ENCODE results near the gene TNFAIP8.

TNFAIP8 gene

DNA sequence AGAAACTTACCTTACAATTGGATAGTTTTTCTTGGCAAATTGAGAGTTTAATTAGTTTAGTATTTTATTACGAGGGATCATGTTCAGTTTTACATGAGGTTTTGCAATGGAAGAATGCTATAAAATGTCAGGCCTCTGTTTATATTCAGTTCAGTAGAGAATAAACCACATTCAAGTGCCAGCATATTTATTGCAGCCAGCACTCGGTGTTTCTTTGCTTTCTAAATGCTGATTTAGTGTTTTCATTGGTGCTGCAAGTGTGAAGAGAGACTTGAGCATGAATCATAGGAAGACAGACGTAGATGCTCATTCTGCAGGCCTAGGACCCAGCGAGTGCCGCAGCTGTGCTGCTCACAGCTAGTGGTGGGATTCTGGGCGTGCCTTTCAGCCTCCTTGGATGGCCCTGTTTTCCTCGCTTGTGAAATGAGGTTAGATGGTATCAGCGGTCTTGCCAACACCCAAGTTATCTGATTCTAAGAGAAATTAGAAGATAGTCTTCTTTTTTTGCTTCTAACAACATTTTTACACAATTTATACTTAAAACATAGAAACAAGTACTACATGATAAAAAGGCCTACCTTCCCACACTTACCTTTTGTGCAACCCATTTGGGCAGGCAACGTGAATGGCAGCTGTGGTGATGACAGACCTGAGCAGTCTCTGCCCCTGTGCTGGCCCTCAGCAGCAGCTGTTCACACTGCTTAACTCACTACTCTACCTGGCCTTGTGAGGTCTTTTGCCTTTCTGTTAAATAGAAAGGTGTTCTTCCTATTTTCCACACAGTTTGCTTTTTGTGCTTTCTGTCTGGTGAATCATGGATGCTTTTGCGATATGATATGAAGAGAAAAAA lies 26.8 kb upstream of the TNFAIP8 start:
- no peak for DNase-seq (ENCODE audit: low read depth in 2 of 2)

DNA sequence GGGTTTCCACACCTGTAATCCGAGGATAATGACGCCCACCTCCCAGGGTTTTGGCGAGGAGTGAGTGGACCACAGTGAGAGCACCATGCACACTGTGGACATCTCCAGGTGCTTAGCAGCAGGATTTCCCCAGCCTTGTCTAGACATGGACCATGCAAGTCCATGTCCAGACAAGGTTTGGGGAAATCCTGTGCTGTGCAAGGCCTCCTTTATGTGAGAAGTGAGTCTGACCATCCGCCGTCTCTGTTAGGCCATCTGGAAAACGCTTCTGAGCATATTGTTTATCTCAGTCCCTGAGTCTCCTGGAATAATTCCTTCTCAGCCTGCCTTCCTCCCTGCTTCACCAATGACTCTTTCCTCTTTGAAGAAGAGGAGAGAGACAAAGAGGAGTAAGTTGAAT lies 26.2 kb upstream of the TNFAIP8 start:
- DNase-seq (ENCODE audit: low read depth in 2 of 2) = no peak

DNA sequence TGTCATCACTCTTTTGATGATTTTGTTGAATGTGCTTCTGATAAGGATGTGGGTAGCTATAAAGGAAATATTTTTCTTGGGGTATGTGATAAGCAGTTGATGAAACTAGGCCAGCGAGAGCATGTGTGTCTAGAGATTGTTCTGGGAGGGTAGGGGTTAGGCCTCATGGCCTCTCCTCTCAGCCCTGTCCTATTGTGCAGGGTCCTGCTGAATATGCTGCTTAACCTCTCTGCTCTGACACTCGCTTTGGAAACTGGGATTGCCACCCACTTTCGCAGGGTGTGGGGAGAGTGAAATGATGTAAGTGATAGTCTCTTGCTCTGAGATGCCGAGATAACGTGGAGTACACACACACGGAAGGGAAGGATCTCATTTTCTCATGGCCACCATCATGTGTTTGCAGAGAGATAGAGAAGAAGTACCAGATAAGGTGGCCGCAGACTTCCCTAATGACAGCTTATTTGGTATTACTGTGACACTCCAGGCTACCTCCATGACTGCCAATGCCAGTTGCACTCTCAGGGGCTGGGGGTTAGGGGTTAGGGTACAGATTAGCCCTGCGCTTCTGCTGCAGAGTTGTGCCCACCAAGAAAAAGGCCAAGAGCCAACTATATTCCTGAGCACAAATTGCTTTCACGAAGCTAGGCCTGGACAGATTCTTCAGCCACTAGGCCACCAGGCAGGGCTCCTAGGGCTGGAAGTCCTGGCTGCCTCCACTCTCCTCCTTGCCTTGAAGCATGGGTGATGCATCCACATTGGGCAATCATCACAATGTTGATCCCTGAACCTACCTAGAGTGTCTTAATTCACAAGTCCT lies 25.2 kb upstream of the TNFAIP8 start:
- DNase-seq (ENCODE audit: low read depth in 2 of 2) = no peak

DNA sequence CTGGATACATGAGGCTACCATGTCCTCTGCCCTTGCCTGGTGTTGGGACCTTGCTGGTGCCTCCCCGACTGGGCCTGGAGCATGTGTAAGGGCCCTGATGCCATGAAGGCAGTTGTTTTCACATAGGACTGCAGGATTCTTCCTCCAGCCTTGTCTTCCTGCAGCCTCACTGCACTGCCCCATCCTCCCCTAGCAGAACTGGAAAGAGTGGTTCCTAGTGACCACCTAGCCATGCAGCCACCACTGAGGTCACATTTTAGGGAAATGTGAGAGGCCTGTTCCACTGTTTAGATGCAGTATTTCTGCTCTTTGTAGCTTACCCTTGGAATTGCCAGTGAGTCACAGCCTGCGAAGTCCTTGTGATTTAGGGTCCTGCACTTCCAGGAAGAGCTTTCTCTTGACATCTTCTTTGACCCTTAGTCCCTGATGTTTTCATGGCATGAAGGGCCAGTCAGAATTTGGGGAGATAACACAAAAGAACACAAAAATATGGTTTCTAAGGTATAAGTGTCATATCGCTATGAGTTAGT lies 24.2 kb upstream of the TNFAIP8 start:
- DNase-seq (ENCODE audit: low read depth in 2 of 2) = no peak

DNA sequence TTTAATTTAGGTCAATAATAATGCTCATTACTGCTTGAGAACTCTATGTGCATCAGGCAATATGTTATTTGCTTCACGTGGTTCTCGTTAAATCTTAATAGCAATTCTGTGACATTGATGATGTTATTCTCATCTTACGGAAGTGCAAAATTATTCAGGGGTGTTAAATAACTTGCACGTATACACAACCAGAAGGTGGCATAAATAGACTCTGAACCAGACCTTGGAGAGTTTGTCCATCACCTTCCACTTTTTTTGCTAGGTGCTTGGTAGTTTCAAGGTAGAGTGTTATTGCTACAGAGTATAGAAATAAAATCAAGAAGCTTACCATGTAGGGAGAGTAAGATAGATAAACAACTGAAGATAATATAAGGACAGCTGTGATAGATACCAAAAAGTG lies 23.6 kb upstream of the TNFAIP8 start:
- no peak for DNase-seq (ENCODE audit: low read depth in 2 of 2)

DNA sequence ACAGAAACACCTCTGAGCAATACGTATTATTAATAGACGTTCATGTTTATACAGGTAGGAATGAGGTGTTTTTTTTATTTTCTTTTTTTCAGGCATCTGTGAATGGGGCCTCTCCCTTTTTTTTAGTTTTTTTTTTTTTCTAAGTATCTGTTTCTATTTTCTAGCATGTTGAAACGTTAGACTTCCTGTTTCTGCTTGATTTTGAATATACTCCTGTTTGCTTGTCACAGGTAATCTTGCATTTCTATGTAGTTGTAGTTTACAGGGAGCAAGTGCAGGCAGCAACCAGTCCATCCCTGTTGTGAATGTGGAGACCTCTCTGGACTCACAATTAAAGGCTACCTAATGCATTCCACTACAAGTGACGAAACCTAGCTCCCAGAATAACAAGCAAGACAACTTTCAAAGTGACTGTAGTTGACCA lies 22.8 kb upstream of the TNFAIP8 start:
- no peak for DNase-seq (ENCODE audit: low read depth in 2 of 2)

DNA sequence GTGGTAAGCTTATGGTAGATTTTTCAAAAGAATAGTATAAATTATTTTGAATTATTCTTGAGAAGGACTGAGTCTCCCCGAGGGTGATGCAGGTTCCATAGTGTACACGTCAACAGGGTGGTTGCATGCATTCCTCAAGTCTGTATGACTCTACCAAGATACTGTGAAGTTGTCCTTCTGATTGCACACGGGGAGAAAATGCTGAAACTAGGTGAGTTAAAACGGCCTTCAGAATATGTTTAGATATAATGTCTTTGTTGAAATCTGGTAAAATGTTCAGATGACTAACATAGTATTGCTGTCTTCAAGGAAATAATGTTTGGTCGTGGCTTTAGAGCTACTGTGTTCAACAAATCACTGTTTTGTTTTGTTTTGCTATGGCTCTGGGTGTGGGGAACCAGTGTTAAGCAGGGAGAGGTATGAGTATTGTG lies 22.4 kb upstream of the TNFAIP8 start:
- DNase-seq (ENCODE audit: low read depth in 2 of 2) = no peak

DNA sequence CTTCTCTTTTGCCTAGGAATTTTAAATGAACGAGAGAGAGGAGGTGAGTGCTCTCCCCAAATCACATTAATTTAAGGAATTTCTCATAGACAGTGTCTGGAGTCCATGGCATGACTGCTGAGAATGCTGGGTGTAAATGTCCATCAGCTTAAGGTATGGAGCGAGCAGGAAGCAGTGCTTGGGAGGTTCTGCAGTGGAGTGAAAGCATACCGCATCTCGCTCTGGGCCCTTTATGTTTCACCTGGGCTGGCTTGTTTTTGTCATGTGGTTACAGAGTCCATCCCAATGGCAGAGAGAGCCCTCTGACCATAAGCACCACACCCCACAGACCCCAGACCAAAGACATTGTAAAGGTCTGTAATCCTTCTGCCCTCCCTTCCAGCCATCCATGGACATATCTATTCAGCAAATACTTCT lies 20.6 kb upstream of the TNFAIP8 start:
- no peak for DNase-seq (ENCODE audit: low read depth in 2 of 2)

DNA sequence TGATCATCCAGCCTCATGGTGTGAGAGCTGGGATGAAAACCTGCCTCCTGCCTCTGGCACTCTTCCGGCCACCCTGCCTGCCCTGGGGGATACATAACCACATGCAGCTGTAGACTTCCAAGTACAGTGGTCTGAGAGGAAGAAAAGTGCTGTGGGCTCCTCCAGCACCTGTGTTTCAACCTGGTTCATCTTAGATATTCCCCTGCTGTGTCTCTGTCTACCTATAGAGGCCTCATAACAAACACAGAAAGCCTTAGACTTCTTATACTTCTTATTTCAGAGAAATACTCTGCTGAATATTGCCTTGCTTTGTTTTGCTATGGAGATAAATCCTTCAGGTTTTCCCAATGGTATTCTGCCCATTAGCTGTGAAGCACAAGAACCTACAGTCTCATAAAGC lies 19.6 kb upstream of the TNFAIP8 start:
- no peak for DNase-seq (ENCODE audit: low read depth in 2 of 2)

DNA sequence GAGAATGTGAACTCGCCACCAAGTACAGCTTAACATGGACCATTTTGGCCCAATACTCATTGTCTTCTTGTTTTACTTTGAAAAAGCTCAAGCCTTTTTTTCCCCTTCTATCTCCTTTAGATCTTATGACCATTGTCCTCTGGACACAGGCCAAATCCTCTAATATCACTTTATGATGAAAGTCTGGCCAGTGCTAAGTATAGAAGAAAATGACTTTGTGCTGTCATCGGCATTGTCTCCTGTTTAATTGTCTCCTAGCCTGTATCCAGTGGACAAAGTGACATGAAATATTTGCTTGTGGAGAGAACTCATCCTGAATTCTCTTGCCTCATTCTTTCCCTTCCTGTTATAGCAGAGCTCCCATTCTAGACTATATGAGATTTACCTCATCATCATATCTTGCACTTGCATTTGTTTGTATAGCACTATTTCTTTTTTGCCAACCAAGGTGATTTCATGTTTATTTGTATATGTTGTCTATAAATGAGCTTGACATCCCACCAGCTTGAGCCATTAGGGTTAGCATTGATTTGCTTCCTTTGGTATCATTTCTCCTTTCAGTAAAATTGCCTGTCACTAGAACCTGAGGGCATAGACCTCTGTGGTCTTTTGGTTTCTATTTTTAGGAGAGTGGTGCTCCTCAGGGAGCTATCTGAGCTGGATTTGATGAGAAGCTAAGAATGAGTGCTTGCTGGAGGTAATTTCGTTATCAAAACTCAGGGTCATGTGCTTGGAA lies 18.8 kb upstream of the TNFAIP8 start:
- no peak for DNase-seq (ENCODE audit: low read depth in 2 of 2)

DNA sequence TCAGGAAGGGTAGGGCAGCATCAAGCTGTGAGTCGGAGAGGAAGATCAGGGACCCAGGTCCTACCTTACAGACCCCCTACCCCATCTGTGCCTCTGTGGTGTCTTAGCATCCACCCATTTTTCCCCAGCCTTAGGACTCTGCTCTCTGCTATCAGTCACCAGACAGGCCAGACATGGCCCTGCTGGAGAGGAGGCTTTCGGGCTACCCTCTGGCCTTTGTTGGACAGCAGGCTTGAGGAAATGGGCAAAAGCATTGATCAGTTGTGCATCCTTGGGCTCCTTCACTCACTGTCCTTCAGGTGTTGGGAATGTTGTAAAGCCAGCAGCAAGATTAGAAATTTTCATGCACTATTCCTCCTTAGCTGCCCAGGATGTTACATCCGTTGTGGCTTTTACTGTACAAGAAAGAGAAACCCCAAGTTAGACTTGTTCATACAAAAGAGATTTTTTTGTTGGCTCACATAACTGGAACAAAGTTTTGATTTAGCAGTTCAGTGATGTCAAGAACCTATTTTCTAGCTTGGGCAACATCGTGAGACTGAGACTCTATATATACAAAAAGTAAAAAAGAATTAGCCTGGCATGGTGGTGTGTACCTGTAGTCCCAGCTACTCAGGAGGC lies 17.4 kb upstream of the TNFAIP8 start:
- DNase-seq (ENCODE audit: low read depth in 2 of 2) = no peak

DNA sequence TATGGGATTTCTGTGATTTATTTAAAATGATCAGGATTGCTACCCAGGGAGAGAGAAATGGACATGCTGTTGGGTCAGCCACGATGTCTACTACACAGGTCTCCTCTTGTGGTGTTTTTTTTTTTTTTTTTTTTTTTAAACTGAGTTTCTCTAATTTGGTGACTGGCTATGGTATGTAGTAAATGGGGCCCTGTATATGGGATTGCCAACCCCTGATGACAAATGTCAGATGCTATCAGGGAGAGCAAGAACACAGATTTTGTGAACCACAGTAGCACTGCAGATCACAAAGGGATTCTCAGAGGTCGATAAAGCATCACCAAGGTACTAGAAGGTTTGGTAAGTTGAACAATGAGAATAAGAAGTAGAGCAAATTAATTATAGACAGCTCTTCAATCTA lies 16.5 kb upstream of the TNFAIP8 start:
- no peak for DNase-seq (ENCODE audit: low read depth in 2 of 2)

DNA sequence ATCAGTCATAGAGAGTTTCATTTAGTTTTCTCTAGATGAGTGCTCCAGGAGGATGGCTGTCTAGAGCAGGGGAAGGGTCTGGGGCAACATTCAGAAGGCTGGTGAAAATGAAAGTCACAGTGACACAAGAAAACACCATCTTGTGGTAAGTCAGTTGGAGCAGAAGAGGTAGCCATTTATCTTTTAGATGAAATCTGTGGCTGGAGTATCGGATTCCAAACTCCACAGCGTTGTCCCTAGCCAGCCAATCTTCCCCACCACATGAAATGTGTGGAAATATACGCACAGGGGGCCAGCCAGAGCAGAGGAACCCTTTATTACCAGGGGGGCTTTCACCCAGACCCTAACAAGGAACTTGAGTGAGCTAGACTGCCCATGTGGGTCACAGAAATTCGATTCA lies 15.9 kb upstream of the TNFAIP8 start:
- DNase-seq (ENCODE audit: low read depth in 2 of 2) = no peak

DNA sequence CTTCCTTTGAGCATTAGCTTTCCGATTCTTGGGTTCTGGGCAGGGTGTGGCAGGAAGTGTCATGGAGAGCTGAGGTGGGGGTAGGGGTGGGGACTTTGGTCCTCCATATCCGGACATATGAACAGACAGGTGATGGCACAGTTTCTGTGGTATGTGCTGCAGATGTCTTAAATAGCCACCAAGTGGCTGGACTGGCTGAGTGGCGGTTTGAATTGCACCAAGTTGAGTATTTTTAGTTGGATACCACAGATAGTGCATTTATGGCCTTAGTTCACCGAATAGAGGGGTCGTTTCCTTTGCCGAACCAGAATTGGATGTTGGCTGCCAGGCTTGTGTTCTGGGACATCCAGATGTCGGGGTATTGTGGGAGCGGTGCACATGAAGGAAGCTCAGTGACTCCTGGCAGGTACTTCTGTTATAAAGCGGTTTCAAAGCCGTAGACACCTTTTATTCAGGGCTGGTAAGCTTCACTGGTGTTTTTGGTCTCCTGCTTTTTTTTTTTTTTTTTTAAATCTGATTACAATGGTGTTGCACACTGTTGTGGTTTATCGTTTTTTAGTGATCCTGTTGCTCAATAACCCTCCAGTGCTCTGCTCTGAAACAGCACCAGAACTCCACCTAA lies 15.1 kb upstream of the TNFAIP8 start:
- no peak for DNase-seq (ENCODE audit: low read depth in 2 of 2)

DNA sequence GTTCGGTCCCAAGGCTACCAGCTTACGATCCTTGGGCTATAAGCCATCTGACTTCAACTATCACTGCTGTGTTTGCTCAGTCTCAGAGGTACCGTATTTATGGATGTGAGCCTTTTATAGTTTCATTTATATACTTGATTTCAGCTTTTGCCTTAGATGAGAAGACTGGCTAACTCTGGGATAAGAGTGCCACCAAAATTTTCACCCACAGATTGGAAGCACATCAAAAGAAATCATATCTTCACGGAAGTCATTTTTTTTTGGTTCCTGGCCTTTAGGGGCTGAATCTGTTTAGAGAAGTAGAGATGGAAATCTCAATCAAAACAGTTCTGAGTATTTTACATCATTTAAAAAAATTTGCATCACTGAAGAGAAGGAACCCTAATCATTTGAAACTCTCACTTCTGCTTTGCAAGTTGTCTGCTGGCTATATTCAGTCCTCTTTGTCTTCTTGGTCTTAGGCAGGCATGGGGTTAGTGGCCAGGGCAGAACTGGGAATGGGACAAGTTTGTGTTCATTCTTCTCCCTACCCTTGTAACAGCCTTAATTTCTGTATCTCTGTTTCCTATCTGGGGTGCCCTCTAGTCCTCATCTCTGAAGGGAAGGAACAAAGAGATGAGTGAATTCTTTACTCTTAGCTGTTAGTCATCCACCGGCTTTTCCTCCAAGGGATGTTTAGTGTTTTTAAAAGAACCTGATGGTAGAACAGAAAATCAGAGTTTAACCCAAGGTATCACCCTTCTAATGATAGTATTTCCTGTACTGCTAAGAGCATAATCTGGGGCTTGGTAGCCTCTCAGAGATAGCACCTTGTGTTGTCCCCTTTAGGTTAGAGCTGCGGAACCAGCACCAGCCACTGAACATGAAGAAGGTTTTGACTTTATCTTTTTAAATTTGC lies 14.1 kb upstream of the TNFAIP8 start:
- DNase-seq (ENCODE audit: low read depth in 2 of 2) = no peak

DNA sequence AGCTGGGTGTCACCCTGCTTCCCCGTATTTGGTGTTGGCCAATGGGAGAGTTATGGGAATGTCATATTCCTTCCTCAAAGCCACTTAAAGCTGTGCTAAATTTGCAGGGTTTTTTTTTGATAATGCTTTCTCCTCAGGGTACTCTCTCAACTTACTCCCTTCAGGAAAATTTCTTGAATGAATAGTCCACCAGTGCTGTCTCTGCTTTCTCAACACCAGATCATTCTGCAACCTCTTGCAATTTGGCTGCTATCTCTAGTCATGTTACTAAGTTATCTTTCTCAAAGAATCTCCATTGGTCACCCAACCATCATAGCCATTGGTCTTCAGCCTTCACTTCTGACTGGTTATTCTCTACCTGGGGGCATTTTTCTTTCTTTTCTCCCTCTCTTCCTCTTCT lies 13.4 kb upstream of the TNFAIP8 start:
- DNase-seq (ENCODE audit: low read depth in 2 of 2) = no peak

DNA sequence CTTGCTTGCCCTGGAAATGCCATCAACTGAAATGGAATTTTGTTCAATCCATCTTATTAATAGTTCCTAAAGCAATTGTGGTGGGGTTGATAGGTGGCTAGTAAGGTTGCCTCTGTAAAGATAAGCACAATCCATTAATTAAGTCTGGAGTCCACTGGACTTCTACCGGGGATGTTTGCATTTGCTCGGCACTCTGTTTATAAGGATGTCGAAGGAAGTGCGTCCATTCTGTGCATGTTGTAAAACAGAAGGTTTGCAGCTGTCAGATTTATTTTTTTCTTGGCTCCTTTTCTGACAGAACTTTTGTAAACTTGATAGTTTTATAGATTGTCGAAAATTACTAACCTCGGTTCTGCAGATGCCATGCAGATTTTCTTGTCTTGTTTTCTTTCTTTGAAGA lies 12.8 kb upstream of the TNFAIP8 start:
- DNase-seq (ENCODE audit: low read depth in 2 of 2) = no peak

DNA sequence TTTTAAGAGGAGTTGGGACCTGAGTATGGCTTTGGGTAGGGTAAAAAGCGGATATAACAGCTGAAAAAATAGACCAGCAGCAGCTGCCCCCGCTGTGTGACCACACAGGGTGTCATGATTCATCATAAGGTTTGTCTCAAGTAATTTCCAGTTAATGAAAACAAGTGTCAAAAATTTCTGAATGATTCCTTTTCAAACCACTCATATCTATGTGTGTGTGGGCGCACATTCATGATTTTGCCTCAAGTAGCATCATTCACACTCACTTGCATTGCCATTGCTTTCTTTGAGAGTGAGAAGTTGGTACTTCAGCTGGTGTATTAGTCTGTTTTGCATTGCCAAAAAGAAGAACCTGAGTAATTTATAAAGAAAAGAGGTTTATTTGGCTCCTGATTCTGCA lies 12.1 kb upstream of the TNFAIP8 start:
- DNase-seq (ENCODE audit: low read depth in 2 of 2) = no peak

DNA sequence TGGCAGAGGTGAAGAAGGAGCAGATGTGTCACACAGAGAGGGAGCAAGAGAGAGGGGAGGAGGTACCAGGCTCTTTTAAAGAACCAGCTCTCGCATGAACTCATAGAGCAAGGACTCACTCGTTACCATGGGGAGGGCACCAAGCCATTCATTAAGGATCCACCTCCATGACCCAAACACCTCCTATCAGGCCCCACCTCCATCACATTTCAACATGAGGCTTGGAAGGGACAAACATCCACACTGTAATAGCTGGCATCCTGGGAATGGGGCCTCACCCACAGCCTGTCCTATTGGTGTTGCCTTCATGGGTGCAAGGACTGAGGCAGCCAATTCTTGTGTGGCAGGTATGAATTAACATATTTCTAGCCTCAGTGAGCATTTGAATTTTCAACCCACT lies 11.6 kb upstream of the TNFAIP8 start:
- no peak for DNase-seq (ENCODE audit: low read depth in 2 of 2)

DNA sequence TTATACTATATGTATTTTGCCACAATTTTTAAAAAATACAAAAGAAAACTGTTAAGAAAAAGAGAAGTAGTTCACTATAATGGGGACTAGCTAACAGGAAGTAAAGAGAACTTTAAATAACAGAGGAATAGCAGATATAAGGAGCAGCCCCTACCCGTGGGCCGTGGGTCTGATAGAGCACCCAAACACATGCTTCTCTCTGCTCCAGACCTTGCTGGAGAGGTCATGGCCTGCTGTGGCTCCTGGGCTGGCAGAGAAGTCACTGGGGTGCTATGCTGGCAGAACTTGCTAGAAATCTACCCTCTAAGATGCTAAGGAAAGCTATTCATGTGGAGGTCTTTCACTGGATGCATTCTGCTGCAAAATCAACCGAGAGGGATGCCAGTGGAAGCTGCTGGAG lies 10.0 kb upstream of the TNFAIP8 start:
- no peak for DNase-seq (ENCODE audit: low read depth in 2 of 2)

All from activated CD4-positive, alpha-beta T cell treated with anti-CD3 and anti-CD28 coated beads for 24 hours (primary cell).